HG03558 (cell line): ENCODE results near the gene ATP5MG.
"Not testable (repeated sequence)": the region's sequence is repeated elsewhere in the genome, so short reads cannot be mapped to it uniquely, and the experiment has no call there.

Experiments used
- ATAC-seq: cut with Tn5 transposase; IDR thresholded peaks from one replicate; pipeline ENCODE4 v1.9.1; 2021; ENCODE audit warnings: moderate number of reproducible peaks; ENCODE audit not compliant: unreplicated experiment; ENCODE audit errors: extremely low read depth

ATP5MG gene

GRCh38 chr11:118406599-118407166 is 5.3 kb downstream of the ATP5MG start:
- no peak for ATAC-seq

DNA sequence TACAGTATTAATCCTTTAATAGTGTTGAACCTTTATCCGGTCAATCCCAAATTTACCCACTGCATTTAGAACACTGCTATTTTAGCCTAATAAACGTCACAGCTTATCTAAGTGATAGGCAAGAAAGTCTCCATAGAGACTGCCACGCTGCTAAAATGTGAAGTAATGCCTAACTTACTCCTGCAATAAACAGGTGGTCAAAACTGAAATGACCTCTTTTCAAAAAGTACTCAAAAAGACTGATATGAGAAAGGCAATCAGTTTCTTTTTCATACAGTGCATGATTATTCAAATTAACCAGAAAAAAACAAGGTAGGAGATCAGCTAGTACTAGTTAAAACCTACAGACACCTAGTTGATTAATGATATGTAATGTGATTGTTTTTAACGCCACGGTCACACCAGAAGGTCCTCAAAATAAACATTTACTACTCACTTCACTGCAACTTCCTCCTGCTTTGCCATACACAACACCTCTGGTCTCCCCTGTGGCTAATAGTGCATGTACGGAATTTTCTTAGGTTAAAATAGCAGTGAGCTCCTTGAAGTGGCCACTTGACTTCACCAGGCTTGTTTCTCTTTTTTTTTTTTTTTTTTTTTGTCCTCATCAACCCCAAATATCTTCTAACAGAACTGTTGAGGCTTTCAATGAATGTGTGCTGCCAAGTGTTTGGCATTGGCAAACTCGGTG is 8.8 kb downstream of the ATP5MG start:
- no peak for ATAC-seq

- ATAC-seq = no peak
Observed at GRCh38 chr11:118411530-118411929, 10.1 kb downstream of the ATP5MG start.

GRCh38 chr11:118412921-118413320 is 11.5 kb downstream of the ATP5MG start:
- ATAC-seq = no peak

GRCh38 chr11:118415062-118415738 is 13.8 kb downstream of the ATP5MG start:
- no peak for ATAC-seq

DNA sequence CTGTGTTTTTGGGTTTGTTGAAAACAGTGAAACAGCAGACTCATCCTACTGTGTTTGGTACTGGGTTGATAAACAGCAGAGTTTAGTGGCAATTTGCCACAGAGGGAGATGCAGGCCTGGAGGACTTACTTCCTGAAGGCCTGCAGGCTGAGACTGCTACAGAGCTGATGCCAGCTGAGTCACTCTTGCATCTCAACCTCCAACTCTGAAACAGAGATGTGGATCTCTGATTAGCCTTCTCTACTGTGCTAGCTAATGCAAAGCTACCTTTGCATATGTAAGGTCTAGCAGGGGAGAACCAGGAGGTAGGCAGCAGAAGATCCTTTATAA is 14.3 kb downstream of the ATP5MG start:
- no peak for ATAC-seq

- ATAC-seq = not testable (repeated sequence)
Observed at GRCh38 chr11:118416900-118417299, 15.5 kb downstream of the ATP5MG start.

- ATAC-seq = no peak
Observed at GRCh38 chr11:118417801-118418200, 16.4 kb downstream of the ATP5MG start.

DNA sequence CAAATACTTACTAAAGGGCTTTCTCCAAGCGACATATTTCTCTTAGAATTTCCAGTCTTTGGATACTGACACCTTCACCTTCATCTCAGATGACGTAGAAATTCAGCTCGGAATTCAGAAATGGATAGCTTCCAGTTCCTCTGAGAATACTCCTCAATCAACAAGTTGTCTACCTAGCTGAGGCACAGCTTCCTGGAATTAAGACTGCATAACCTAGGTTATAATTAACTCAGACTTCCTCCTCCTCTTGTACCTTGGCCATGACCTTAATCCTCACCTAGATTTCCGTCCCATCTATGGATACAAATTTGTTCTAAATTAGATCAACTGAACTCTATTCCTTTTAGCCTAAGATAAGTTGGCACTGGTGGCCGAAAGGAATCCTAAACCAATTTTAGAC is 17.4 kb downstream of the ATP5MG start:
- no peak for ATAC-seq

DNA sequence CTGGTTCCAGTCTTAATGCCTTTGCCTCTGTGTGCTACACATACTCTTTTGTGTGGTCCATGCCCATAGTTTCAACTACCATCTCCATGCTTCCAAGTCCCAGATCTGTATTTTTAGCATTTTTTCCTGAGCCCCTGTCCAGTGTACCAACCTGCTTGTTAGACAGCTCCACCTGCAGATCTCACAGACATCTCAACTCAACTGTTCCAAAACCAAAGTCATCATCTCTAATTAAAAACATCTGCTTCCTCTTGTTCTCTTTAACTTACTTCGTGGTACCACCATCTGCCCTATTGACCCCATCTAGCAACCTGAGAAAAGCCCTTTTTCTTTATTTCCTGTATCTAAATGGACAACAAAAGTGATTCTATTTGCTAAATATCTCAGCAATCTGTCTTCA is 26.3 kb downstream of the ATP5MG start:
- ATAC-seq = no peak

GRCh38 chr11:118430956-118431355 is 29.6 kb downstream of the ATP5MG start:
- no peak for ATAC-seq

DNA sequence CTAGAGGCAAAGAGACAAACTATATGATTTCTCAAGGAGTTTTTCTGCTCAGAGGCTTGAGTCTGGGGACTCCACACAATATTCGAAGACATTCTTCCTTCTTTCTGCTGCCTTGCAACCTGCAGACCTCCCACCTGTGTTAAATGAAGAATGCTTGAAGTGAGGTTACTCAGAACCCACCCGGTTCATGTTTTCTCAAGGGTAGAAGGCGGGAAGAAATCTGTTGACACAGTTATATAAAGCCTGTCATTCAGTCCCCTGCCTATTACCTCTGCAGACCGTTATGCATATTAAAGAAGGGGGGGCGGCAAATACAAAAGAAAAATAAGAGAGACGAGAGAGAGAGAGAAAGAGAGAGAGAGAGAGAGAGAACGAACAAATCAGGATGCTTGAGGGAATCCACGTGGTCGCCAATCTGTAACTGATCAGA is 32.7 kb downstream of the ATP5MG start:
- ATAC-seq = no peak

- ATAC-seq = no peak
Observed at GRCh38 chr11:118434553-118435289, 33.3 kb downstream of the ATP5MG start.

GRCh38 chr11:118435290-118435892 is 34.0 kb downstream of the ATP5MG start:
- ATAC-seq = no peak

DNA sequence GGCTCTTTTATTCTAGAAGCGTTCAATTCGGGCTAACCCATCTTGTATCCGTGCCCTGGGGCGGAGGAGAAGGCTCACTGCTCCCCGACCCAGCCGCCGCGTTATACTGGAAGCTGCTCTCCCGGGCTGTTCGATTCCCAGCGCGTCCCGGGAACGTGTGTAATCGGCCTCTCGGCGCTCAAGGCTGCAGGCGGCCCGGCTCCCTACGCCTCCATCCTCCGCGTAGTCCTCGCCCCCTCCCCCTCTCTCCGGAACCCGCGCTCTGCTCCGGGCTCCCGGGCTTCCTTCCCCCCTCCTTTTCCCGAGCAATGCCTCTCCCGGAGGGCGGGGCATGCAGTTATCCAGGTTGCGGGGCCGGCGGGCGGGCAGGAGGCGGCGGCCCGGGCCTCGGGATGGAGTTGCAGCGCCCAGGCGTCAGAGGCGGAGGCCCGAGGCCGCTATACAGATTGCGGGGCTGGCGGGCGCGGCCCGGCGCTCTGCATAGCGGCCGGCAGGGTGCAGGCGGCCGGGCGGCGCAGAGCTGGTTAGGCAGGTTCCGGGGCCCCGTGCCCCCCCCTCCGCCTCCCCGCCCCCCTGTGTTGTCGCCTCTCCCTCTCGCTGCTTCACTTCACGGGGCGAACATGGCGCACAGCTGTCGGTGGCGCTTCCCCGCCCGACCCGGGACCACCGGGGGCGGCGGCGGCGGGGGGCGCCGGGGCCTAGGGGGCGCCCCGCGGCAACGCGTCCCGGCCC is 34.7 kb downstream of the ATP5MG start, which contains the start of gene KMT2A:
TSS of gene KMT2A (plus strand) at position 600 of the 732 bp plus-strand sequence. CDS start at position 621, 21 bp downstream.
- ATAC-seq = peak; percentile 53

DNA sequence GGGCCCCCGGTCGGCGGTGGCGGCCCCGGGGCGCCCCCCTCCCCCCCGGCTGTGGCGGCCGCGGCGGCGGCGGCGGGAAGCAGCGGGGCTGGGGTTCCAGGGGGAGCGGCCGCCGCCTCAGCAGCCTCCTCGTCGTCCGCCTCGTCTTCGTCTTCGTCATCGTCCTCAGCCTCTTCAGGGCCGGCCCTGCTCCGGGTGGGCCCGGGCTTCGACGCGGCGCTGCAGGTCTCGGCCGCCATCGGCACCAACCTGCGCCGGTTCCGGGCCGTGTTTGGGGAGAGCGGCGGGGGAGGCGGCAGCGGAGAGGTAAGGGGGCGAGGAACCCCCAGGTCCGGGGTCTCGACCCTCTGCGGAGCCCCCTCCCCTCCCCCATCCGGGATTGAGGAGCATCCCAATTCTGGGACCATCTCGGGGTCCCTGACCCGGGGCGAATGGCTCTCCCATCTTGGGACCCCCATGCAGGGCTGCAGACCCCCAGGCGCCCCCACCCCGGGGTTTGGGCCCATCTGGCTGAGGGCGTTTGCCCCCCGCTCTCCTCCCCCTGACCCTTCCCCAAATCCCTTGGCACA is 35.3 kb downstream of the ATP5MG start:
- no peak for ATAC-seq

DNA sequence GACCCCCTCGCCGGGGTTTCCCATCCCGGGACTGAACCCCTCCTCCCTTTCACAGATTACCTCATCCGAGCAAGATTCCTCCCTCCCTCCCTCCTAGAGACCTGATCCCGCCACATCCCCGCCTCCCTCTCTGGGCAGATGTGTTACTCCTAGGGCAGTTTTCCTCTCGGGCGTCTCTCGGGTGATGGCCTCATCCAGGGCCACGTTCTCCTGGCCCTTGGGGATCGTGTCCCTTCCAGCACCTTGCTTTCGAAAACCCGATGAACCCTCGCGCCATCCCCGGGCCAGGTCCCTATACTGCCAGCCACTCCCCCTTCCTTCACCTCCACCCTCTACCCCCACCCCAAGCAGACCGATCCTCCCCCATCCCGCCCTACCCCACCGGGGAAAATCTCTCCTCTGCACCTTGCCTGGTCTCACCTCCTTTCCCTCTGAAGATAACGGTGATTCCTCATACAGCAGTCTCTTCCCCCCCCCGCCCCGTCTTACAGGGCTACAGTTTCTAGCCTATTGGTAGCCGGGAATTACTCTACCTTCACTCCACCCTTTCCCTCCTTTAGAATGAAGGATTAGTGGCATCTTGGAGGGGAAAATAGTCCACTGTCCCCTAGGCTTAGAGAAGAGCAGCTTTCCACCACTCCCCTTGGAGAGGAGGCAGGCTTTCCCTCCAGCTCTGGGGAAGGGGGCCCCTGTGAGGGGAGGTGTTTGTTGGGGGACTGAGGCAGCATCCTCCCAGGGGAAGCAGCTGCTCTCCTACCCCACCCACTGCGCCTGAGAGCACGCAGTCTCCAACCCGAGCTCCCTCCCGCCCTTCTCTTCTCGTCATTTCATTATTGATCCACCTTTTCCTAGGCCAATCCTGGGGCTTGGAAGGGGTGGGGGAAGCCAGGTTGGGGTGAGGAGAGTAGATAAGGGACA is 36.1 kb downstream of the ATP5MG start:
- no peak for ATAC-seq

- ATAC-seq = no peak
Observed at GRCh38 chr11:118438314-118438931, 37.0 kb downstream of the ATP5MG start.
